ENCODE results near the gene ARL5A.
"Not testable (repeated sequence)": the region's sequence is repeated elsewhere in the genome, so short reads cannot be mapped to it uniquely, and the experiment has no call there.

Gene ARL5A

GRCh38 chr2:151794422-151794821 is 33.8 kb downstream of the ARL5A start:
- not testable (repeated sequence) for DNase-seq

DNA sequence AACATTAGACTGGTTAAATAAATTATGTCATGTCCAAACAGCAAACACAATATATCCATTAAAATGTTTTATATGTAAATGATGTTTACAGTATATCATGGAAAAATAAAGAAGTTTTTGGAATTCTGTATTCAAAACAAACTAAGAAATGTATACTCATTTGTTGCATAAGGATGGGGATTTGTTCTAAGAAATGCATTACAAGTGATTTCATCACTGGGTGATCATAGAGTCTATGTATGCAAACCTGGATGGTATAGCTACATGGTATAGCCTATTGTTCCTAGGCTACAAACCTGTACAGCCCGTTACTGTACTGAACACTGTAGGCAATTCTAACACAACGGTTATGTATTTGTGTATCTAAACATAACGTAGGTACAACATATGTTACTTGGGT is 35.1 kb downstream of the ARL5A start:
- no peak for DNase-seq

DNA sequence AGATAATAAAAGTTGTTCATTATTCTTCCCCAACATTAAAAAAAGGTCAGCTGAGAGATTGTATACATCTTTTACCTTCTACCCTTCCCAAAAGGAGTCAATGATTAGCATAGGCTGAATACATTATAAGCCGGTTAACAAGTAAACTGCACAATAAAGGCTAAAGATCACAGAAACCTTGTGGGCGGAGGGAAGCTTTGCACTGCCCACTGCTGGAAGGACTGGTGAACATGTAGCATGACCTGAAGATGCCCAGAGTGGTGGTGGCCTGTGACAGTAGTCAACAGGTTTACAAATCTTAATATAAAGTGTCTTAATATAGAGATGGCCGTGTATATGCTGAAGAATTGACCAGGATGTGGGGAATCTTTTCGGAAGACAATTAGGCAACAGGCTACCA is 35.6 kb downstream of the ARL5A start:
- DNase-seq: no peak

DNA sequence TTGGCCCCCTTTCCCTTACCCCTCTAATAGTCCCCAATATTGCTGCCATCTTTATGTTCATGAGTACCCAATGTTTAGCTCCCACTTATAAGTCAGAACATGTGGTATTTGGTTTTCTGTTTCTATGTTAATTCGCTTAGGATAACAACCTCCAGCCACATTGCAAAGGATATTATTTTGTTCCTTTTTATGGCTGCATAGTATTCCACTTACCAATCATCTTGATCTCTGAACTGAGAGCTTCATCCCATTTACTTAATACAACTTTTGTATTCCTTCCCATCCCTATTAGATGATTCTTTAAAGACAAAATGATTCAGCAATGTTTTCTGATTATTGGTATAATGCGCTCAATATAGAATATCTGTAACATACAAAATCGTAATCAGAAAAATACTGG is 36.7 kb downstream of the ARL5A start:
- DNase-seq: no peak

- DNase-seq: no peak
Observed at GRCh38 chr2:151790689-151791088, 37.5 kb downstream of the ARL5A start.

- DNase-seq: no peak
Observed at GRCh38 chr2:151789055-151789834, 39.0 kb downstream of the ARL5A start.

GRCh38 chr2:151786483-151786882 is 41.7 kb downstream of the ARL5A start:
- no peak for DNase-seq

DNA sequence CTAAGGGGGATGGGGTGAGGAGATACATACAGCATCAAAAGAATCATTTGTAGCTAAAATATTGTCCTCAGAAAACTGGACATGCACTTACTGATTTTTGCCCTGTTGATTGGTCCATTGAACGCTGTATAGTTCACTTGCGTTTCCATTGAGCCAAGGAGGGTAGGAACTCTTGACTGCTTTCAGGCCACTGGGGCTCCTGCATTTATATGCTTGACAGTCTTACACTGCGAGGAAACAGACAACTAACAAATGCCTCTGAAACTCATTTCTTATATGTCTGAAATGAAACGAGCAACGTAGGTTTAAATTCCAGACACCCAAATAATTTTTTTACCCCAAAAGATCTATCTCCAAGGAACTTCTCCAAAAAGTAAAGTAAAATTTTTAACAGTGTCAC is 42.1 kb downstream of the ARL5A start:
- no peak for DNase-seq

DNA sequence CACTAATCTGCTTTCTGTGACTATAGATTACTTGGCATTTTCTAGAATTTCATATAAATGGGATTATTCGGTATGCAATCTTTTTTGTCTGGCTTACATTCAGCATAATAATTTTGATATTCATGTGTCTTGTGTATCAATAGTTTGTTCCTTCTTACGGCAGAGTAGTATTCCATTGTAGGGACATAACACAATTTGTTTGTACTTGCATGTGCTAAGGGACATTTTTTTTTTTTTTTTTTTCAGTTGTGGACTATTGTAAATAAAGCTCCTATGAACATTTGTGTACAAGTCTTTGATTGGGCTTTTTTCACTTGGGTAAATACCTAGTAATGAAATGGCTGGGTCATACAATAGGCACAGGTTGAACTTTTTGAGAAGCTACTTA is 45.1 kb downstream of the ARL5A start:
- DNase-seq: no peak

- no peak for DNase-seq
Observed at GRCh38 chr2:151782378-151783132, 45.7 kb downstream of the ARL5A start.

- no peak for DNase-seq
Observed at GRCh38 chr2:151781642-151782041, 46.6 kb downstream of the ARL5A start.

DNA sequence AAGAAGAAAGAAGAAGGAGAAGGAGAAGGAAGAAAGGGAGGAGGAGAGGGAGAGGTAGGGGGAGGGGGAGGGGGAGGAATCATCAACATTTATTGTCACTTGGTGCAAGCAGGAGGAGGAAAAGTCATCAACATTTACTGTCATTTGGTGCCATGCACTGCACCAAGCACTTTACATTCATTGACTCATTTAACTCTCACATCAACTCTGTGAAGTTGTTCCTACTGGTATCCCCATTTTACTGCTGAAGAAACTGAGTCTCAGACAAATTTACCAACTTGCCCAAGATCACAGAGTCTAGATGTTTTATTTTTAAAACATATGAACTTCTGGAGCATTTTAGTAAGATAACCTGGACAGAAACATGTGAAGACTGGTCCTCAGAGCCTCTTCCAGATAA is 47.3 kb downstream of the ARL5A start:
- DNase-seq: no peak

- no peak for DNase-seq
Observed at GRCh38 chr2:151777935-151778334, 50.3 kb downstream of the ARL5A start.

DNA sequence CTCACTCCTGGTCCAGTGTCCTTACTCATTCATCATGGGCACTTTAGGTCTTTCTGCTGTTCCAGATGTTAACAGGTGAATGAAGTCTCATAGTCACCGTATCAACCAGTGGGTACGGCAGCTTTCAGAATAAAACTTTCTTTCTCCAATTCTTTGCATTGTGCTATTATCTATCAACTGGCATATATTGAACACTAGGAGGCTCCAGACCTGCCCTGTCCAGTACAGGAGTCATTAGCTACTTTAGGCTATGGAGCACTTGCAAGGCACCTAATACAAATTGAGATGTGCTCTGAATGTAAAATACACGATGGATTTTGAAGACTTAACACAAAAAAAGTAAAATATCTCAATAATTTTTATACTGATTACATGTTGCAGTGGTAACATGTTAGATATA is 50.7 kb downstream of the ARL5A start:
- DNase-seq: no peak

GRCh38 chr2:151776367-151776766 is 51.9 kb downstream of the ARL5A start:
- DNase-seq: no peak

GRCh38 chr2:151775057-151775740 is 53.0 kb downstream of the ARL5A start:
- no peak for DNase-seq

DNA sequence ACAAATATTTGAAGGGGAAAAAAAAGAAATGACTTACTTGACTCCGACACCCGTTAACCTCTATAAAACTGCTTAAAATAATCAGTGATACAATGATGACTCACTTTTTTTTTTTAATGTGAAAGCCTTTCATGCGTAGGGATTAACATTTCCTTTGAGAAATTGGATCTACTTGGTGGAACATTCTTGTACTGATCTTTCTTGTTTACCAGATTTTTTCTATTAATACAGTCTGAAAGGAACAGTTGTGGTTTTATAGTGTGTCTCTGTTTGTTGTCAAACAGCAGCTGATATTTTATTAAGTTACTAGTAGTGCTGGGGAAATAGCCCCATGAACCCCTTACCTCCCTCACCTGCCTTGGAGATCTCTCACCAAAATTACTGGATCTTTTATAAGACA is 53.7 kb downstream of the ARL5A start:
- DNase-seq: no peak

DNA sequence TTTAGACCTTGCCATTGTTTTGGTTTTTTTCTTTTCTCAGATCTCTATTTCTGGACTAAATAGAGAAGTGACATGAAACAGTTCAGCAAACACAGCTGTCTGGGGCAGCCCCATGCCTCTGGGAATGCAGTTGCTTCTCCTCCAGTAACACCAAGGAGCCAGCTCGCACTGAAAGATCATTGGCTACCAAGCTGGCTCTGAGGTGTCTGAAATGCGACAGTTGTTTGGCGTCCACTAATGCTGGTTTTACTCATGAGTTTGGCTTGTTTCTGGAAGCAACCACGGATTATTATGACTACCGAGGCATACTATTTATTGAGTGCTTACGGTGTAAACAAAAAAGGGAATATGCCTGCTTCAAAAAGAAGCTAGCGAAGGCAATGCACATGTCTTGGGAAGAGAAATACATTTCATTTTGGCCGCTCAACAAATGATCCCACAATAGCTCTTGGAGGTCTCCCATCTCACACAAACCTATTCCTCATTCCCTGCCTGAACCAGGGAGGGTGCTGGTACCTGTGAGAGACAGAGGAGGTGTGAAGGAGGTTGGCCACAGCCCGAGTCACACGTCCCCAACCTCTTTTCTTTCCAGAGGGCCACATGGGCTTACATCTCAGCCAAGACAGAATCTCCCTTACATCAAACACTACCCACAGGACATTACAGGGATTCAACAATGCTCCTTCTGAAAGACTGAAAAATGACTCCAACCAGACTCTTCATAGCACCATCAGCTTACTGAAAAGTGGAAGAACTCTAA is 56.4 kb downstream of the ARL5A start:
- no peak for DNase-seq

DNA sequence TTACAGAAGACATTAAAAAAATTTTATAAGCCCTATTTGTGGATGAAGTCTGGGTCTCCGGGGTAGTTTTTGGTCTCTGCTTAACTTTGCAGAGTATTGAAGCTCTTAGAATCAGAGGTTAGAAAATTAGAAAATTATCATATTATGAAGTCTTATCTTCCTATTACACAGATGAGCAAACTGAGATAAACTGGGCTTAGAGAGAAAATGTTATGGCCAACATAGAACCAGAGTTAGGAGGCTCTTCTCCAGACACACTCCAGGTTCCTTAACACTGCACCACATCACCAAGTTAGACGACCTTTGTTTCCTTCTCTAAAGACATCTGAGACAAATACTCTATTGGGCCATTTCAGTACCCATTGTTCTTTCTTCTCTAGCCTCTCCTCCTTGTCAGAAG is 57.2 kb downstream of the ARL5A start:
- DNase-seq: no peak

GRCh38 chr2:151769606-151770005 is 58.6 kb downstream of the ARL5A start:
- no peak for DNase-seq

DNA sequence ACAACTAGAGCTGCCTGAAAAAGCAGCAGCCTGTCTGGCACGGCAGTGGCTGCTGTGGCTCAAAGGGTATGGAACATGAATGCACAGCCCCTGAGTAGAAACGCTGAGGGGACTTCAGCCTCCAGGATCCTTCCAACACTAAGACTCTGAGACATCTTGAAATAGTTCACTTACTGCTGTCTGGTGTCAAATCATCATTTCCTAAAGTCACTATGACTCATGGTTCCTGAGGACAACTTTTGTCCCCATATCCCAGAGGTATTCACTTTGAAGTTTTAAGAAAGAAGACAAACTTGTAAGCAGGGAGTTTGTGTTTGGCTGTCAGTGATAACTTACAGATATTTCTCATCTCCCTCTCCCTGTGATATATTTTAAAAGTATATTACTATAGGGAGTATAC is 60.7 kb downstream of the ARL5A start:
- DNase-seq: no peak

DNA sequence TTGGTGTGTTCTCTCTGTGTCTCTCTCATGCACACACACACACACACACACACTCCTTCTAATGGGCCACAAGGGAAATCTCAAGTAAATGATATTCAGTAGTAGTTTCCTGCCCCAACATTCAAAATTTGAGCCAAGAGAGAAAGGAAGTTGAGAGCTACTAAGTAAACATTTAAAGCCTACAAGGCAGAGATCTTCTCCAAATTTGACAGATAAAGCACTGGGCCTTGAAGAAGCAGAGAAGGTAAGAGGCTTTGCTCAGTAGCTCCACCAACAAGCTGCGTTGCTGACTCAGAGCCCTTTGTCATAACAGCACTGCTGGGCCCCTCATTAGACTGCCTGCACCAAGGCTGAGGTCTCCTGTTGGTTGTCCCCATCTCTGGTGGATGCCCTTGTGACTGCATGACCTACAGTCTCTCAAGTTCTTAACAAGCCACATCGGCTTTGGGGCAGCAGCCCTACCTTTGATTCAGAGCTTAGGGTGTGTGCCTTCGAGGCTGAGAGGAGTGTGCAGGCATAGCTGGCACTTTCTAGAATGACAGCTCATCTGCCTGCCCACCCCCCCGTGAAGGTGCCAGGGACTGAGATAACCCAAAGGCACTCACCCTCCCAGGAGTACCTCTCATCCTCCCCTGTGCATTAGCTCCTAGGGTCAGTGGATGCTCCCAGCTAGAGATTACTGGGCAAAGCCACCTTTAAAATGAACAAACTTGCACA is 61.6 kb downstream of the ARL5A start:
- DNase-seq: no peak

Measured in GF-D8 (cell line).